A549 (cell line): ENCODE data around the gene TRABD2B. TPM values are rescaled to one million over a fixed set of nuclear protein-coding genes. Genes with fewer than 3 reads are reported as not detected.

ENCODE experiments used
- ATAC-seq, 2 experiments: fragments of 200-7000 bp in 1 of 2; fragments of >200 bp in 1 of 2; cut with Nextera tagmentation in 1 of 2; cut with Tn5 transposase in 1 of 2; 3 replicates each; pipeline versions ENCODE4 v1.8.0 to v1.9.1; 2018 to 2020; ENCODE audit warnings: mild to moderate bottlenecking in 1 of 2, moderate library complexity in 1 of 2
- CTCF ChIA-PET: fragments of 300-600 bp; sonication (Branson Sonifier 250); formaldehyde crosslinking; extraction: SDS; loops from one replicate; lab custom pipeline; 2021; ENCODE audit warnings: antibody characterized with exemption, inconsistent platforms; lab: Yijun Ruan, JAX
- POLR2A ChIA-PET: fragments of 350-600 bp; formaldehyde crosslinking; extraction: SDS; loops from one replicate; lab custom pipeline; 2021; ENCODE audit warnings: antibody characterized with exemption, inconsistent platforms; lab: Yijun Ruan, JAX
- DNase-seq, 2 experiments: peaks; one replicate each; pipeline versions ENCODE4 v3.0.0 to v3.0.0-alpha.2; 2011 to 2016; ENCODE audit warnings: low read depth in 1 of 2, low spot score in 1 of 2
- FAIRE-seq: peaks from 2 replicates; lab custom pipeline; 2011; peaks lifted over from hg19 to GRCh38; lab: Jason Lieb, UNC
- H3K27ac ChIP-seq, 2 experiments: fragments of >200 bp; sonication (Bioruptor Twin); formaldehyde crosslinking; 3 replicates each; pipeline ENCODE4 v1.5.1; 2016 to 2017
- H3K4me1 ChIP-seq: fragments of >200 bp; sonication (Bioruptor Twin); formaldehyde crosslinking; 3 replicates; pipeline ENCODE4 v1.6.1; 2016
- H3K4me2 ChIP-seq: fragments of >200 bp; sonication (Bioruptor Twin); formaldehyde crosslinking; 3 replicates; pipeline ENCODE4 v1.6.1; 2016
- H3K4me3 ChIP-seq: fragments of >200 bp; sonication (Bioruptor Twin); formaldehyde crosslinking; 3 replicates; pipeline ENCODE4 v1.5.1; 2016
- H3K9me3 ChIP-seq: fragments of >200 bp; sonication (Bioruptor Twin); formaldehyde crosslinking; 3 replicates; pipeline ENCODE4 v1.6.1; 2016
- BHLHE40 ChIP-seq: IDR thresholded peaks from 2 replicates; pipeline ENCODE4 v1.6.1; 2012; ENCODE audit warnings: low read depth, low read length, inconsistent platforms
- CEBPB ChIP-seq, 2 experiments: fragments of >200 bp in 1 of 2; sonication (Bioruptor Twin) in 1 of 2; formaldehyde crosslinking in 1 of 2; IDR thresholded peaks; 2 replicates each; pipeline ENCODE4 v1.6.1; 2012 to 2016
- CTCF ChIP-seq: fragments of >200 bp; sonication (Bioruptor Twin); formaldehyde crosslinking; IDR thresholded peaks from 3 replicates; pipeline ENCODE4 v1.5.1; 2016
- E2F6 ChIP-seq: IDR thresholded peaks from 2 replicates; pipeline ENCODE4 v1.6.1; 2012; ENCODE audit warnings: low read depth, borderline replicate concordance
- EHF ChIP-seq: fragments of 250-450 bp; sonication (Bioruptor Pico); IDR thresholded peaks from 2 replicates; pipeline ENCODE4 v1.5.0; 2020; ENCODE audit warnings: mild to moderate bottlenecking
- EHMT2 ChIP-seq: fragments of 200-600 bp; sonication (generic); IDR thresholded peaks from 2 replicates; pipeline ENCODE4 v1.6.1; 2016; ENCODE audit warnings: antibody characterized with exemption, low read depth, mild to moderate bottlenecking, moderate library complexity
- HES2 ChIP-seq: fragments of >200 bp; sonication (Bioruptor Twin); formaldehyde crosslinking; IDR thresholded peaks from 2 replicates; pipeline ENCODE4 v1.6.1; 2016
- HEYL ChIP-seq: fragments of 250-450 bp; sonication (Bioruptor Pico); IDR thresholded peaks from 2 replicates; pipeline ENCODE4 v1.8.0; 2021; ENCODE audit warnings: mild to moderate bottlenecking, moderate library complexity
- MAZ ChIP-seq: fragments of 150-350 bp; IDR thresholded peaks from 2 replicates; pipeline ENCODE4 v1.6.1; 2014; ENCODE audit warnings: antibody characterized with exemption, low read depth, low read length, borderline replicate concordance
- MYC ChIP-seq: IDR thresholded peaks from 2 replicates; pipeline ENCODE4 v1.6.1; 2012; ENCODE audit warnings: mild to moderate bottlenecking, inconsistent platforms, low read length, improper control_type of control experiment, borderline replicate concordance
- NR3C1 ChIP-seq: fragments of >200 bp; sonication (Bioruptor Twin); formaldehyde crosslinking; IDR thresholded peaks from 3 replicates; pipeline ENCODE4 v1.6.1; 2017
- POLR2A ChIP-seq: IDR thresholded peaks from 2 replicates; pipeline ENCODE4 v1.6.1; 2012; ENCODE audit warnings: mild to moderate bottlenecking, low read length
- RAD21 ChIP-seq, 2 experiments: fragments of >200 bp in 1 of 2; sonication (Bioruptor Twin) in 1 of 2; formaldehyde crosslinking in 1 of 2; IDR thresholded peaks in 1 of 2; conservative IDR thresholded peaks in 1 of 2; 2 replicates in 1 of 2; 3 replicates in 1 of 2; pipeline ENCODE4 v1.6.1; 2012 to 2018; ENCODE audit warnings: inconsistent platforms in 1 of 2
- RARB ChIP-seq: fragments of 250-450 bp; sonication (Bioruptor Pico); IDR thresholded peaks from 2 replicates; pipeline ENCODE4 v1.8.0; 2021; ENCODE audit warnings: mild to moderate bottlenecking, moderate library complexity
- RCOR1 ChIP-seq: fragments of 150-350 bp; IDR thresholded peaks from 2 replicates; pipeline ENCODE4 v1.6.1; 2014; ENCODE audit warnings: antibody characterized with exemption, low read length, low read depth
- RFX5 ChIP-seq: fragments of 450-650 bp; IDR thresholded peaks from 2 replicates; pipeline ENCODE4 v1.7.1; 2014; ENCODE audit warnings: antibody characterized with exemption, mild to moderate bottlenecking, moderate library complexity
- SMC3 ChIP-seq: fragments of >200 bp; sonication (Bioruptor Twin); formaldehyde crosslinking; IDR thresholded peaks from 3 replicates; pipeline ENCODE4 v1.6.1; 2018; ENCODE audit warnings: inconsistent platforms
- SREBF2 ChIP-seq: fragments of 450-650 bp; IDR thresholded peaks from 2 replicates; pipeline ENCODE4 v1.6.1; 2014; ENCODE audit warnings: mild to moderate bottlenecking, moderate library complexity
- USF2 ChIP-seq: fragments of 450-650 bp; IDR thresholded peaks from 2 replicates; pipeline ENCODE4 v1.6.1; 2014; ENCODE audit warnings: antibody characterized with exemption
- ZFP36 ChIP-seq: fragments of 450-650 bp; IDR thresholded peaks from 2 replicates; pipeline ENCODE4 v1.6.1; 2014; ENCODE audit warnings: borderline replicate concordance; ENCODE audit not compliant: partially characterized antibody
- WGBS: methylation state at CpG from one replicate; pipeline ENCODE4 v1.1.6; 2017; ENCODE audit errors: missing lambda C conversion rate; 5-methylcytosine and 5-hydroxymethylcytosine counted together
- polyA minus RNA-seq: library from RNA; depleted of rRNA, polyadenylated mRNA; stranded (reverse); fragments of >200 nt; gene quantifications from 2 replicates; pipeline ENCODE4 v1.2.3, GENCODE V29; 2011; rRNA and poly(A)+ RNA removed
- polyA plus RNA-seq, 4 experiments: library from polyadenylated mRNA; depleted of rRNA in 3 of 4; stranded (reverse); fragments of >200 nt; fragmentation: RNase III in 1 of 4; extraction: RNeasy Plus Mini Kit Qiagen cat#74134 plus additional on column Dnase treatment in 1 of 4; gene quantifications; 2 replicates in 3 of 4; 3 replicates in 1 of 4; pipeline ENCODE4 v1.2.3, GENCODE V29; 2011 to 2017

Gene TRABD2B
- polyA plus RNA-seq (2011; rRNA removed) (0.03 and 0.04 TPM in 2 replicates), polyA plus RNA-seq (2017; fragmentation: RNase III; extraction: RNeasy Plus Mini Kit Qiagen cat#74134 plus additional on column Dnase treatment) (0.18 to 0.29 TPM (median 0.21 TPM) in 3 replicates), polyA minus RNA-seq (0.08 and 0.15 TPM in 2 replicates)
- polyA plus RNA-seq (2012; cell fraction: cytosol; rRNA removed), result 0.03 and 0.05 TPM in 2 replicates
- 0.11 and 0.12 TPM in 2 replicates for polyA plus RNA-seq (2012; cell fraction: nucleus; rRNA removed)

DNA sequence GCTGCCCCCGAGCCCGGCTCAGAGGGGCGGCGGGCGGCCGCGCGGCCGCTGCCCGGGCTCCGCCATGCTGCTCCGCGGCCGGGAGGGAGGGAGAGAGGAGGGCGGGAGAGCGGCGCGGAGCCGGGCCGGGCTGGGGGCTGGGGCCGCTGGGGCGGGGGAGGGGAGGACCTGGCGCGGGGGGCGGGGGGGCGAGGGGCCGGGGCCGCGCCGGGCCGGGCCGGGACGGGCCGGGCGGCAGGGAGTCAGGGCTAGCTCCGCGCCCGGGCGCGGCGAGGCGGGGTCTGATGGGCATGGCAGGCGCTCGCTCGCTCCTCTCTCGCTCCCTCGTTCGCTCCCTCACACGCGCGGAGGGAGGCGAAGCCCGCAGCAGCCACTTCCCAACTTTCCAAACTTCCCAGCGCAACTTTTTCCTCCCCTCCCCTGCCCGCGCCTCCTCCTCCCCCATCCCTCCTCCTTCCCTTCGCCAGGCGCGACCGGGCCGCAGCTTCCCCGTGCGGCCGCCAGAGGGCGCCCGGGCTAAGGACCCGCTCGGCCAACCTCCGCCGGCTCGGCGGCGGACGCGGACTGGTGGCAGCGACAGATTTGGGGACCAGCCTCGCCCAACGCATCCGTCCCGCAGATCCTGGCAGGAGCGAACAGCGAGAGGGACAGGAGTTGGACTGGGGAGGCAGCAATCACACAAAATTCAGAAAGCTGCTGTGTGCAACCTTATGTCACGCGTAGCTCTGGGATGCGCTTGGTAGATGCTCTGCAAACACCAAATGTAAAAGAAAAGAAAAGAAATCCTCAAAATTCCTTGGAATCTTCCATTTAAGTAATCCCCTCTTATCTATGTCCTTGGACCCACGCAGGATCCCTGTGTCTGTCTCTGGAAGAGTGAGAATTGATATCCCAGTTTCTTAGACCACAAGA, at the start of gene TRABD2B:
TRABD2B (minus strand) TSS at position 97 of the 912 bp plus-strand sequence.
- Histone ChIP-seq H3K27ac (peak within 1 kb of the TSS; percentile 75 to 96), H3K9me3 (no peaks in the 10 kb centered on the region), H3K4me1 (no peaks in the 10 kb centered on the region), H3K4me2 (peak within 1 kb of the TSS; percentile 99), H3K4me3 (peak within 1 kb of the TSS; percentile 83)
- ATAC-seq (peak; percentile 78 to 91), FAIRE-seq (no peak), DNase-seq (peak; percentile 63 to 74)
- CTCF ChIA-PET, result interaction anchor here (0.7 to 3.3 kb wide), 17 partner anchors 8 to 818 kb away, joined by 3 to 31 read pairs (median 3); no protein-coding TSS in a partner anchor
- POLR2A ChIA-PET, result no interaction called here
- no peak for TF ChIP-seq ZFP36
- peak; percentile 77 for TF ChIP-seq SMC3
- TF ChIP-seq BHLHE40, result no peak
- peak; percentile 74 for TF ChIP-seq CTCF
- TF ChIP-seq RAD21 (conservative IDR thresholded peaks at IDR 0.05 in 1 of 2, IDR thresholded peaks at IDR 0.05 in 1 of 2), result peak; percentile 50 to 68
- TF ChIP-seq USF2, result no peak
- TF ChIP-seq CEBPB (IDR thresholded peaks at IDR 0.05), result no peak
- TF ChIP-seq MYC, result no peak
- no peak for TF ChIP-seq MAZ
- no peak for TF ChIP-seq HEYL (CRISPR knock-in tag)
- no peak for TF ChIP-seq RCOR1
- 27% methylated on average over 10 of the region's 86 CpGs for WGBS

GRCh38 chr1:48044311-48044710, 47.1 kb upstream of the TRABD2B start:
- H3K4me3 ChIP-seq, result no peak overlapping the region
- DNase-seq, result no peak
- POLR2A ChIA-PET, result no interaction called here
- no peak for FAIRE-seq
- 20% methylated on average over 2 of the region's 2 CpGs for WGBS
- TF ChIP-seq NR3C1, result no peak
- no peak for TF ChIP-seq SMC3
- TF ChIP-seq E2F6, result no peak
- no peak for TF ChIP-seq EHMT2
- no peak for TF ChIP-seq RARB (CRISPR knock-in tag)
- TF ChIP-seq EHF (CRISPR knock-in tag), result no peak
- no peak for TF ChIP-seq RFX5
- TF ChIP-seq SREBF2, result no peak
- no peak for TF ChIP-seq HES2
- TF ChIP-seq POLR2A, result no peak
- TF ChIP-seq, all 56 proteins: peak for 0
- no peak overlapping the region for H3K27ac ChIP-seq
- no peaks in the 10 kb centered on the region for H3K9me3 ChIP-seq
- ATAC-seq, result no peak
- H3K4me1 ChIP-seq, result no peaks in the 10 kb centered on the region
- H3K4me2 ChIP-seq, result no peak overlapping the region
- CTCF ChIA-PET, result no interaction called here
